ENCODE measurements around the gene FUS.
"Not testable (repeated sequence)": the region's sequence is repeated elsewhere in the genome, so short reads cannot be mapped to it uniquely, and the experiment has no call there.

The FUS gene

GRCh38 chr16:31157136-31157535 is 22.8 kb upstream of the FUS start:
- TF ChIP-seq CTCF (IDR thresholded peaks at IDR 0.05; ENCODE audit: low read depth, low read length, missing control alignments), result no peak
- no peak overlapping the region for H3K4me3 ChIP-seq (ENCODE audit: low read depth, low read length)
- DNase-seq (ENCODE audit: low read depth), result no peak

- no peak overlapping the region for H3K4me3 ChIP-seq (ENCODE audit: low read depth, low read length)
- DNase-seq (ENCODE audit: low read depth), result no peak
- TF ChIP-seq CTCF (IDR thresholded peaks at IDR 0.05; ENCODE audit: low read depth, low read length, missing control alignments), result no peak
Observed at GRCh38 chr16:31167315-31167714, 12.6 kb upstream of the FUS start.

DNA sequence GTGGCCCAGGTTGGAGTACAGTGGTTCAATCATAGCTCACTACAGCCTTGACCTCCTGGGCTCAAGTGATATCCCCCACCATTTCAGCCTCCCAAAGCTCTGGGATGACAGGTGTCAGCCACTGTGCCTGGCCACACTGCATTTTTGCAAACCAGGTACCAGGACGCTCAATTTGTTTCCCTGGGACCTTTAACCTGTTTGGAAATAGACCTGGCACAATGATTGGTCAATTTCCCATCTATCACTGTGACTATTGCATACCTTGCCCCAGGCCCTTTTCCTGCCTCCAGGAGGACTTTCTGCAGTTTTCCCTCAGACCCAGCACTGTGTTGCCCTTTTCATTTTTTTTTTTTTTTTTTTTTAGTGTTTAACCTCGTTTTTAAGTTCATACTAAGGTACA is 11.1 kb upstream of the FUS start:
- TF ChIP-seq CTCF (IDR thresholded peaks at IDR 0.05; ENCODE audit: low read depth, low read length, missing control alignments), result no peak
- H3K4me3 ChIP-seq (ENCODE audit: low read depth, low read length), result no peak overlapping the region
- no peak for DNase-seq (ENCODE audit: low read depth)

- H3K4me3 ChIP-seq (ENCODE audit: low read depth, low read length); DNase-seq (ENCODE audit: low read depth): not testable (repeated sequence)
Observed at GRCh38 chr16:31170048-31170447, 9.9 kb upstream of the FUS start.

DNA sequence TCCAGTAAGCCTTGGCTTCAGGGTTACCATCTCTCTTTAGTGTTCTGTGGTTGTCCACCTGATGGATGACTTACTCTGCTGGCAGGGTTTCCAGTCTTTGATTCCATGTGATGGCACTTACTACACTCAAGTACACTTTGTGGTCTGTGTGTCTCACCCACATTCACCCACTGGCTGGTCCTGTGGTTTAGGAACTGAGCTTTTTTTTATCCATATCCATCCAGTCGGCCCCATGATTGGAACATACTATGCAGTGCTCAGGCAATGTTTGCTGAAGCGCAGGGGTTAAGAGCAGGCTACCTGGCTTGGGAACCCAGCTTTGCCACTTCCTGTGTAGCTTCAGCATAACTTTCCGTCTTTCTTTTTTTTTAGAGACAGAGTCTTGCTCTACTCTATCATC is 2.8 kb upstream of the FUS start:
- TF ChIP-seq CTCF (IDR thresholded peaks at IDR 0.05; ENCODE audit: low read depth, low read length, missing control alignments), result no peak
- DNase-seq (ENCODE audit: low read depth), result no peak

GRCh38 chr16:31179219-31179746 is 656 bp upstream of the FUS start:
- H3K4me3 ChIP-seq (ENCODE audit: low read depth, low read length), result peak overlapping the region; percentile 88
- no peak for TF ChIP-seq CTCF (IDR thresholded peaks at IDR 0.05; ENCODE audit: low read depth, low read length, missing control alignments)
- DNase-seq (ENCODE audit: low read depth), result no peak

More for the DNA sequence above, 2.8 kb upstream of the FUS start:
- H3K4me3 ChIP-seq (ENCODE audit: low read depth, low read length), result no peak overlapping the region

DNA sequence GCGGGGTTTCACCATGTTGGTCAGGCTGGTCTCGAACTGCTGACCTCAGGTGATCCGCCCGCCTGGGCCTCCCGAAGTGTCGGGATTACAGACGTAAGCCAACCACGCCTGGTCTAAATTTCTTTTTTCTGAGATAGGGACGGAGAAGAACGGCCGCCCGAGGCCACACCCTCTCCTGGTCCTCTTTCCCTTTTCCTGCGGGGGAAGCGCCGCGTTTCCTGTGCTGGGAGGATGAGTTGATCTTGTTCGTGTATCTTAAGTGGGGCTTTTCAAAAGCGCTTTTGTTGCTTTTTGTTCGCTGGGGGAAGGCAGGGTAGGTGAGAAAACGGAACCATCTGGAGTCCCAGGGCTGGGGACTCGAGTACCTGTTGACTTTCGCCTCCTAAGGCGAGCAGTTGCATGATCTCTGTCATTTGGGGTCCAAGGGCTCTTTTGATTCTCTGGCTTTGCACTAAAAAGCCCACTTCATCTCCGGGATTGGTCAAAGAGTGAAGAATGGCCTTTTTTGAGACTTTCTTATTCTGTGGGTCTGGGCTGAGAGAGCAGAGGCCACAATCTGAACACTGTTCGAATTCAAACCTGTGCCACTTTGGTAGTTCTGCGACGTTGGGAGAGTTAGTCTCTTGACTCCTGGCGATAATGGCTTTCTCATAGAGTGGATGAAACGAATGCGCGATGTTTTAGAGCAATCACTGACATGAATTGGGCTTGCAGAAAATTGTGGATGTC is 1.3 kb downstream of the FUS start:
- no peak for TF ChIP-seq CTCF (IDR thresholded peaks at IDR 0.05; ENCODE audit: low read depth, low read length, missing control alignments)
- no peak for DNase-seq (ENCODE audit: low read depth)
- H3K4me3 ChIP-seq (ENCODE audit: low read depth, low read length), result peak overlapping the region; percentile 88

All from GM12864 (cell line).